Stimulated activated CD8-positive, alpha-beta memory T cell treated with anti-CD3 and anti-CD28 coated beads, Interleukin-15, amount 100 ng/mL, for 24 hours (primary cell): ENCODE results near the gene IL19.
"Not testable (repeated sequence)": the region's sequence is repeated elsewhere in the genome, so short reads cannot be mapped to it uniquely, and the experiment has no call there.

ENCODE experiments used
- DNase-seq: peaks from one replicate; pipeline ENCODE4 v3.0.0-alpha.2; 2020; ENCODE audit warnings: low read depth

The IL19 gene

GRCh38 chr1:206833801-206834200, 63.2 kb downstream of the IL19 start:
- no peak for DNase-seq

GRCh38 chr1:206834217-206834616, 63.6 kb downstream of the IL19 start:
- DNase-seq, result no peak

- DNase-seq, result no peak
These were observed 64.1 kb downstream of the IL19 start for GRCh38 chr1:206834711-206835110.

DNA sequence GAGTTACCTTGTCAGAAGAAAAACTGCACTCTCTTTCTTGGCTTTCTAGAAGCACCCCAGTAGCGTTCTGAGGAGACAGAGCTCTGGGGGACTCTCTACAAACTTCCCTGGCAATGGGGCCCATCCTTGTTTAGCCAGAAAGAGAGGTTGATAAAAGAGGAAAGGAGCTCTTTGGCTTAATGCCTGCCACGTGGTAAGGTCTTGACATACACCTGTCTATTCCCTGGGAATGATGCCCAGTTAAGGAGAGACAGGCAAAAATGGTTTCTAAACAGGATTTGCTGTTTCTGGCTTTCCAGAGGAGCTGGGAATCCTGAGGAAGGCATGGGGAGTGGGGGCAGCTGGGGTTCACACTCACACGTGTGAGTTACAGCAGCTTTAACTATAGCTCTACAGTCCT, 64.6 kb downstream of the IL19 start:
- no peak for DNase-seq

DNA sequence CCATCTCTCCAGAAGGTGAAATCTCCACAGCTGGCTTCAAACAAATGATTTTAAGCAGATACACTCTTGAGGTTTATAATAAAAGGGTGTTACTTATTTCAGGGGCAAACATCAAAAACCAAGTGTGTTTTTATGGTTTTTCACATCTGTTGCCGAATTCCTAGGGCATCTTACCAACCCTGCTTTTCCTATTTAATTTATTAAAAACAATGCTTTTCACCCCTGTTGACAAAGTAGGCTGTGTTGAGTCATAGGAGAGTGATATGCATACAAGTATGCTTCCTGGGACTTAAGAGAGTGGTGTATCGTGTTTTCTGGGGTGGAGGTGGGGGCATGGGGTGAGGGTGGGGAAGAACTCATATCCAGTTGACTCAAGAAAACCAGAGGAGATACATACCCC, 65.5 kb downstream of the IL19 start:
- no peak for DNase-seq

GRCh38 chr1:206839006-206839560, 68.5 kb downstream of the IL19 start:
- no peak for DNase-seq

DNA sequence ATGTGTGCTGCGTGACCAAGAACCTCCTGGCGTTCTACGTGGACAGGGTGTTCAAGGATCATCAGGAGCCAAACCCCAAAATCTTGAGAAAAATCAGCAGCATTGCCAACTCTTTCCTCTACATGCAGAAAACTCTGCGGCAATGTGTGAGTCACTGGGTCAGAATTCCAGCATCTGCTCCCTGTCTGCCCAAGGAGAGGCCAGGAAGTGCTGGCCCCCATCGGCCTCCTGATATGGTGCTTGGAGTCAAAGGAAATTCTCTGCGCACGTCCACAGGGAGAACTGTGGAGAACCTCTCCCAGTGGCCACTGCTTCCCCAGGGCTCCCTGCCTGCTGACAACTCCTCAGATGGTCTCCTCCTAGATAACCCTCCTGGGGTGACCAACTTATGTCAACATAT, 69.3 kb downstream of the IL19 start:
- DNase-seq, result no peak

GRCh38 chr1:206841609-206842323, 71.2 kb downstream of the IL19 start:
- DNase-seq, result no peak

- DNase-seq, result no peak
These were observed 72.3 kb downstream of the IL19 start for GRCh38 chr1:206842854-206843253.

- no peak for DNase-seq
These were observed 73.1 kb downstream of the IL19 start for GRCh38 chr1:206843626-206844025.

- no peak for DNase-seq
These were observed 75.9 kb downstream of the IL19 start for GRCh38 chr1:206846487-206846886.

- no peak for DNase-seq
These were observed 76.8 kb downstream of the IL19 start for GRCh38 chr1:206847337-206847834.

- DNase-seq, result no peak
These were observed 77.4 kb downstream of the IL19 start for GRCh38 chr1:206847946-206848345.

DNA sequence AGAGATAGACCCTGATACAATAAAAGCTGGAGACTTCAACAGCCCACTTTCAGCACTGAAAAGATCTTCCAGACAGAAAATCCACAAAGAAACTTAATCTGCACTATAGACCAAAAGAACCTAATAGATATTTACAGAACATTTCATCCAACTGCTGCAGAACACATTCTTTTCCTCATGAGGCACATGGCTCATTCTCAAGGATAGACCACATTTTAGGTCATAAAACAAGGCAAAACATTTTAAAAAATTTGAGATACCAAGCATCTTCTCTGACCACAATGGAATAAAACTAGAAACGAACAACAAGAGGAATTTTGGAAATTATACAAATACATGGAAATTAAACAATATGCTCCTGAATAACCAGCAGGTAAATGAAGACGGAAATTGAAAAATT, 79.8 kb downstream of the IL19 start:
- no peak for DNase-seq

DNA sequence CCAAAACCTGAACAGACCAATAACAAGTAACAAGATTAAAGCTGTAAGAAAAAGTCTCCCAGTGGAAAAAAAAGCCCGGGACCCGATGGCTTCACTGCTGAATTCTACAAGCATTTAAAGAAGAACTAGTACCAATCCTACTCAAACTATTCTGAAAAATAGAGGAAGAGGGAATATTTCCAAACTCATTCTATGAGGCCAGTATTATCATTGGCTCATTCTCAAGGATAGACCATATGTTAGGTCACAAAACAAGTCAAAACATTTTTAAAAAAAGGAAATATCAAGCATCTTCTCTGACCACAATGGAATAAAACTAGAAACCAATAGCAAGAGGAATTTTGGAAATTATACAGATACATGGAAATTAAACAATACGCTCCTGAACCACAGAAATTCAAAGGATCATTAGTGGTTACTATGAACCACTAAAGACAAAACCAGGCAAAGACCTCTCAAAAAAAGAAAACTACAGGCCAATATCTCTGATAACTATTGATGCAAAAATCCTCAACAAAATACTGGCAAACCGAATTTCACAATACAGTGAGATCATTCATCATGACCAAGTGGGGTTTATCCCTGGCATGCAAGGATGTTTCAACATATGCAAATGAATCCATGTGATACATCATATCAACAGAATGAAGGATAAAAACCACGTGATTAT, 80.9 kb downstream of the IL19 start:
- no peak for DNase-seq

- DNase-seq, result not testable (repeated sequence)
These were observed 82.1 kb downstream of the IL19 start for GRCh38 chr1:206852662-206853061.

DNA sequence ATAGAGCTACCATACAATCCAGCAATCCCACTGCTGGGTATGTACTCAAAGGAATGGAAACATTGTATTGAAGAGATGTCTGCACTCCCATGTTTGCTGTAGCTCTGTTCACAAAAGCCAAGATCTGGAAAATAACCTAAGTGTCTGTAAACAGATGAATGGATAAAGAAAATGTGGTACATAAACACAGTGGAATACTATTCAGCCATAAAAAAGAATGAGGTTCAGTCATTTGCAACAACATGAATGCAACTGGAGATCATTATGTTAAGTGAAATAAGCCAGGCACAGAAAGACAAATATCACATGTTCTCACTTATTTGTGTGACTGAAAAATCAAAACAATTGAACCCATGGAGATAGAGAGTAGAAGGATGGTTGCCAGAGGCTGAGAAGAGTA, 83.1 kb downstream of the IL19 start:
- DNase-seq, result not testable (repeated sequence)

DNA sequence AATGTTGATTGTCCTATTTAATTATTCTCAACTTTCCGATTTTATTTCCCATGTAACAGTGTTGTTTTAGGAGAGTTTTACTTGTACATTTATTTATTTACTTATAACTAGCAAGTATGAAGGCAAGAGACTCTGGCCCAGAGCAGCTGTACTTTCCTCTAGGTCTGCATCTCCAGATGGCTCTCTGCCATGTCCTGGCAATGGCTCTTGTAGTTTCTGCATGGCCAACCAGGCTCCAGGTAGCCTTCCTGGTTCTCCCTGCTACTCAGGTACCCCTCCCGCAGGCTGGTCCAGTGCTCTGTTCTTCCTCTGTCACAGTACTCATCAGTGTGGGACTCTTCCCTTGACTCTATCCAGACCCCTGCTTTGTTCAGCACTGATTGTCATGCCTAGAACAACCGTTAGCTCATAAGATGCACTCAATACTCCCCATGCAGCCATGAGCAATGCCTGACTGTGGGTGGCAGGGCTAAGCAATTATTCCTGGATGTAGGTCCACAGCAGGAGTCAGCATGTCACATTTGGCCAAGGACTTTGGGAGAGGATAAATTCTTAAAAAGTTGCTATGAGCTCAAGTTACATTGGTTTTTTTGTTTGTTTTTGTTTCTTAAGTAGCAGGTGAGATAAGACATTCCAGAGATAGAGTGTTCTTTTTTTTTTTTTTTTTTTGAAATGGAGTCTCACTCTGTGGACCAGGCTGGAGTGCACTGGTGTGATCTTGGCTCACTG, 84.0 kb downstream of the IL19 start:
- DNase-seq, result no peak

GRCh38 chr1:206855859-206856258, 85.3 kb downstream of the IL19 start:
- DNase-seq, result no peak

- DNase-seq, result no peak
These were observed 86.3 kb downstream of the IL19 start for GRCh38 chr1:206856674-206857464.

DNA sequence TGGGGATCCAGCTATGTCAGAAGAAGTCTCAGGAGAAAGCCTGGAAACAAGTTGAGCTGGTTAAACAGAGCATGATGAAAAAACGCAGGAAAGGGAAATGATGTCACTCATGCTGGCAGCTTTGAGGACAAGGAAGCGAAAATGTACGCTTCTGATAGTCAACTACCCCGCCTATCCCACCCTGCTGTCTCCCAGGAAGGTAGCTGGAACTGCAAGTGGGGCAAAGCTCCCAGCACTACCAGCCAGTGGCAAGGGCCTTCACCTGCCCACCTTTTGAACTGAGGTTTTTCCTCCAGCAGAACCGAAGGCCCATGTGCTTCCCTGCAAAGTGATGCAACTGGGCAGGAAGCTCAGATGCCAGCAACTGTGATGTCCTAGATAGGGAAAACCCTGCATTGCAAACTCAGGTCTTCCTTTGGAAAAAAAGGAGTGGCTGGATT, 88.5 kb downstream of the IL19 start:
- no peak for DNase-seq

DNA sequence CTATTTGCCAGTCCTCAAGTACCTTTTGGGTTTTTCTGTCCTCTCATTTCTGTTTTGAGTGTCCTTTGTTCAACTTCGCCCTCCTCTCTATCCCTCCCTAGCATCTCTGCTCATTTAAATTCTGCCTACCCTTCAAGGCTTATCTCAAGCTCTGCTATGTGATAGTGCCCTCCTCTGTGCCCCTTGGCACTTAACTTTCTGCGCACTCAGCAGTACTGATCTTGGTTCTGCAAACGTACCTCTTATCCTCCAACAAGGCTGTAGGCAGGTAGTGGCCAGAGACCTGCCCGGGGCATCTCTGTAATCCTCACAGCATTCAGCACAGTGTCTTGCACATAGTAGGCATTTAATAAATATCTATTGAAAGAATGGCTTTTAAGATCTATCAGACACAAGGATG, 89.6 kb downstream of the IL19 start:
- DNase-seq, result no peak
